ENCODE data around the gene ATP10A. TPM values are rescaled to one million over a fixed set of nuclear protein-coding genes. Genes with fewer than 3 reads are reported as not detected.

ATP10A gene
- total and polyA plus RNA-seq, 2 of the 8 experiments (the other 6 are each of a cell fraction or from before 2014, with no cell fraction given): 2.0 to 2.8 TPM

GRCh38 chr15:25649390-25649789, 213.7 kb downstream of the ATP10A start:
- H3K4ac ChIP-seq (replicated peaks; ENCODE audit: insufficient read length, low read depth, low read length): no peak overlapping the region
- 85% methylated on average over 2 of the region's 2 CpGs; no CpG with 5 or more reads in 1 of the 2 experiments for WGBS, 2 experiments (ENCODE audit: extremely low coverage in 1 of 2, insufficient coverage in 1 of 2, insufficient read length in 1 of 2, insufficient replicate concordance in 2 of 2, low coverage in 1 of 2, low lambda C conversion rate in 2 of 2, missing lambda C conversion rate in 1 of 2)
- H3K79me1 ChIP-seq (ENCODE audit: low read depth, low read length): no peaks in the 10 kb centered on the region
- H3K27ac ChIP-seq (ENCODE audit: low read depth, low read length): no peak overlapping the region
- DNase-seq (ENCODE audit: low read depth in 1 of 2, low spot score in 2 of 2) (no peak), FAIRE-seq (no peak)
- no peak overlapping the region for H2BK5ac ChIP-seq (ENCODE audit: low read depth, low read length)
- H3K9ac ChIP-seq (replicated peaks in 1 of 4; ENCODE audit: extremely low read depth in 1 of 4, low read depth in 3 of 4, low read length in 3 of 4): no peak overlapping the region
- no peak overlapping the region for H3K4me2 ChIP-seq (ENCODE audit: insufficient read depth in 1 of 2, low read depth in 2 of 2, low read length in 2 of 2)
- H3K79me2 ChIP-seq (ENCODE audit: control insufficient read depth in 1 of 2, insufficient read depth in 2 of 2, low read length in 2 of 2): no peaks in the 10 kb centered on the region
- H2BK20ac ChIP-seq (ENCODE audit: low read length): no peak overlapping the region
- H2BK12ac ChIP-seq (ENCODE audit: low read depth, low read length): no peak overlapping the region
- H2AK5ac ChIP-seq (ENCODE audit: low read depth, low read length): no peak overlapping the region
- ChIA-PET CTCF (ENCODE audit: partially characterized antibody) (interaction anchor here (0.7 to 1.3 kb wide), 3 partner anchors 35 to 139 kb away, joined by 3 to 4 read pairs (median 3); no protein-coding TSS in a partner anchor), POLR2A (ENCODE audit: partially characterized antibody) (interaction anchor here (0.7 to 1.7 kb wide), 2 partner anchors 16 to 243 kb away, joined by 3 to 4 read pairs; no protein-coding TSS in a partner anchor)
- H2BK120ac ChIP-seq (replicated peaks; ENCODE audit: low read depth, low read length): no peak overlapping the region
- no peak overlapping the region for H4K91ac ChIP-seq (replicated peaks; ENCODE audit: insufficient read length, low read length)
- H3K9me3 ChIP-seq (ENCODE audit: insufficient read depth in 2 of 2, low read depth in 1 of 2, low read length in 1 of 2): no peaks in the 10 kb centered on the region
- H4K20me1 ChIP-seq (replicated peaks in 1 of 2; ENCODE audit: control insufficient read depth in 1 of 2, insufficient read depth in 2 of 2, low read length in 2 of 2): peaks cover 0 to 2% of the 10 kb centered on the region in 2 experiments
- H3K56ac ChIP-seq (replicated peaks; ENCODE audit: insufficient read length, low read depth, low read length): no peak overlapping the region
- no peak overlapping the region for H2BK15ac ChIP-seq (ENCODE audit: low read length)
- H4K5ac ChIP-seq (ENCODE audit: insufficient read length, low read depth, low read length): no peak overlapping the region
- no peaks in the 10 kb centered on the region for H3K23me2 ChIP-seq (ENCODE audit: low read depth, low read length)
- H2AFZ ChIP-seq (ENCODE audit: low read length): no peak overlapping the region
- H3K36me3 ChIP-seq (ENCODE audit: control insufficient read depth in 2 of 4, insufficient read depth in 4 of 4, low read length in 3 of 4): no peaks in the 10 kb centered on the region
- H3K18ac ChIP-seq (ENCODE audit: extremely low read depth, low read length): no peak overlapping the region
- H3K23ac ChIP-seq (ENCODE audit: insufficient read length): no peak overlapping the region
- peaks cover 10 to 33% (median 24%) of the 10 kb centered on the region in 4 experiments for H3K27me3 ChIP-seq (replicated peaks in 1 of 4; ENCODE audit: control insufficient read depth in 3 of 4, extremely low read depth in 1 of 4, insufficient read depth in 3 of 4, low read length in 3 of 4)
- no peak overlapping the region for H3K14ac ChIP-seq (ENCODE audit: insufficient read length)
- no peak for TF ChIP-seq EGR1 (IDR thresholded peaks at IDR 0.05; ENCODE audit: borderline replicate concordance, low read depth, low read length)
- TF ChIP-seq CREB1 (IDR thresholded peaks at IDR 0.05): no peak
- no peak for TF ChIP-seq CHD2 (IDR thresholded peaks at IDR 0.05; ENCODE audit: low read length)
- TF ChIP-seq CBX5 (IDR thresholded peaks at IDR 0.05; ENCODE audit: low read depth, low read length): no peak
- no peak for TF ChIP-seq POLR2A (IDR thresholded peaks at IDR 0.05; ENCODE audit: control extremely low read depth in 1 of 2, low read depth in 2 of 2, low read length in 2 of 2)
- no peak for TF ChIP-seq NRF1 (IDR thresholded peaks at IDR 0.05; ENCODE audit: low read depth, low read length)
- no peak for TF ChIP-seq TAF7 (optimal IDR thresholded peaks at IDR 0.05; ENCODE audit: borderline replicate concordance, low read depth, low read length)
- TF ChIP-seq SP2 (IDR thresholded peaks at IDR 0.05; ENCODE audit: low read length): no peak
- no peak for TF ChIP-seq SRF (IDR thresholded peaks at IDR 0.05; ENCODE audit: low read depth, low read length)
- no peak for TF ChIP-seq JUND (IDR thresholded peaks at IDR 0.05; ENCODE audit: low read length)
- no peak for TF ChIP-seq HDAC6 (IDR thresholded peaks at IDR 0.05; ENCODE audit: low read depth, low read length)
- no peak for TF ChIP-seq MAFK (IDR thresholded peaks at IDR 0.05; ENCODE audit: low read depth, low read length)
- no peak overlapping the region for H3K4me3 ChIP-seq (ENCODE audit: extremely low read depth in 1 of 4, insufficient read depth in 2 of 4, low read depth in 3 of 4, low read length in 4 of 4)
- no peak overlapping the region for H4K8ac ChIP-seq (ENCODE audit: extremely low read depth, insufficient read depth, low read length)
- H3K4me1 ChIP-seq (replicated peaks in 1 of 4; ENCODE audit: control insufficient read depth in 3 of 4, insufficient read depth in 4 of 4, low read length in 3 of 4): peaks cover 0 to under 1% (median 0%) of the 10 kb centered on the region in 4 experiments; a peak in 1 of 7 replicates

Data from H1 (cell line).